ENCODE data around the gene VCL. TPM values are rescaled to one million over a fixed set of nuclear protein-coding genes. Genes with fewer than 3 reads are reported as not detected.

Gene VCL
- total and polyA plus RNA-seq, 8 donors, result 90.6 to 195 (median 98.2) TPM

DNA sequence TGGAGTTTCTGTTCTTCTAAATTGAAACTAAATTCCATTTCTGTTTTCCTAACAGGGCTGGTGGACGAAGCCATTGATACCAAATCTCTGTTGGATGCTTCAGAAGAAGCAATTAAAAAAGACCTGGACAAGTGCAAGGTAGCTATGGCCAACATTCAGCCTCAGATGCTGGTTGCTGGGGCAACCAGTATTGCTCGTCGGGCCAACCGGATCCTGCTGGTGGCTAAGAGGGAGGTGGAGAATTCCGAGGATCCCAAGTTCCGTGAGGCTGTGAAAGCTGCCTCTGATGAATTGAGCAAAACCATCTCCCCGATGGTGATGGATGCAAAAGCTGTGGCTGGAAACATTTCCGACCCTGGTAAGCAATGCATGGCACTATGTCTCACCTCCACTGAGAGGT is 107.1 kb downstream of the VCL start:
- Histone ChIP-seq H3K36me3 (peaks cover 0 to 100% of the 10 kb centered on the region in 2 donors), H3K27ac (no peak overlapping the region), H3K9me3 (no peaks in the 10 kb centered on the region), H3K4me3 (no peak overlapping the region), H3K4me1 (no peaks in the 10 kb centered on the region), H3K27me3 (no peaks in the 10 kb centered on the region)
- intact Hi-C loops (cut with DNase I), result no loop called here
- DNase-seq (no peak), ATAC-seq (no peak)
- TF ChIP-seq, protein P1, sequence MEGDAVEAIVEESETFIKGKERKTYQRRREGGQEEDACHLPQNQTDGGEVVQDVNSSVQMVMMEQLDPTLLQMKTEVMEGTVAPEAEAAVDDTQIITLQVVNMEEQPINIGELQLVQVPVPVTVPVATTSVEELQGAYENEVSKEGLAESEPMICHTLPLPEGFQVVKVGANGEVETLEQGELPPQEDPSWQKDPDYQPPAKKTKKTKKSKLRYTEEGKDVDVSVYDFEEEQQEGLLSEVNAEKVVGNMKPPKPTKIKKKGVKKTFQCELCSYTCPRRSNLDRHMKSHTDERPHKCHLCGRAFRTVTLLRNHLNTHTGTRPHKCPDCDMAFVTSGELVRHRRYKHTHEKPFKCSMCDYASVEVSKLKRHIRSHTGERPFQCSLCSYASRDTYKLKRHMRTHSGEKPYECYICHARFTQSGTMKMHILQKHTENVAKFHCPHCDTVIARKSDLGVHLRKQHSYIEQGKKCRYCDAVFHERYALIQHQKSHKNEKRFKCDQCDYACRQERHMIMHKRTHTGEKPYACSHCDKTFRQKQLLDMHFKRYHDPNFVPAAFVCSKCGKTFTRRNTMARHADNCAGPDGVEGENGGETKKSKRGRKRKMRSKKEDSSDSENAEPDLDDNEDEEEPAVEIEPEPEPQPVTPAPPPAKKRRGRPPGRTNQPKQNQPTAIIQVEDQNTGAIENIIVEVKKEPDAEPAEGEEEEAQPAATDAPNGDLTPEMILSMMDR (IDR thresholded peaks at IDR 0.05), result no peak

DNA sequence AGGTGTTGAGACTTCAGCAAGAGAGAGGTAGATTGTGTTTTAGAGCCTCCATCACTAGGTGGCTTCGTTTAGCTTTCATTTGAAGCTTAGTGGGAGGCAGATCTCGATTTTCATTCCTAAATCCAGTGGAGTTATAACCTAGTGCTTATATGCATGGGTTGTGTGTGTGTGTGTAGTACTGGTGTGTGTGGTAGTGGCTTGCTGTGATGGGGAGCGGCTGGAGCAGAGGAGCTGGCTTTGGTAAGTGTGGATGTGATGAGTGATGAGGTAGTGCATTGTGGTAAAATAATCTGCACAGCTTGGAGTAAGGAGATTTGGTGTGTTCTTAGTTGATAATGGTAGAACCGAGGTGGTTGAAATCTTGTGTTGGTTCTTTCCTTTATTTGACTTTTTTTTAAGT is 109.5 kb downstream of the VCL start:
- Histone ChIP-seq H3K4me3 (no peak overlapping the region), H3K4me1 (no peaks in the 10 kb centered on the region), H3K9me3 (no peaks in the 10 kb centered on the region), H3K36me3 (peaks cover 0 to 100% of the 10 kb centered on the region in 2 donors), H3K27ac (no peak overlapping the region), H3K27me3 (no peaks in the 10 kb centered on the region)
- DNase-seq (no peak), ATAC-seq (no peak)
- TF ChIP-seq, protein P1 (IDR thresholded peaks at IDR 0.05), result no peak
- intact Hi-C loops (cut with DNase I), result no loop called here

- intact Hi-C loops (cut with DNase I), result no loop called here
These were observed 111.5 kb downstream of the VCL start for GRCh38 chr10:74109452-74109851.

DNA sequence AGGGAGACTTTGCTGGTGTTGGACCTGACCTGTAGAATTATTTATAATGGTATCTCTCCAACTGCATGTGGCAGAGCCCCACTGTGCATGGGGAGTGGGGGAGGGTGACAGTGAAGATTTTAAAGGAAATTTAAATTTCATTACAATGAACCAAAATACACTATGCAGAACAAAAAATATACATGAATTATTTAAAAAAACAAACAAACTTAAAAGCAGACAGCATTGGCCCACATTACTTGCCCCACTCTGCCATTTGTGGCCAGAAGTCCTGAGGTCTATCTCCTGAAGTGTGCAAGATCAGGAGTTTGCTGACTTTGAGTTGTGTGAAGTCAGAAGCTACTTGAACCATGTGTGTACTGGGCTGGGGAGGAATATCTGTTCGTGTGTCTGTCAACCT is 112.2 kb downstream of the VCL start:
- Histone ChIP-seq H3K4me3 (no peak overlapping the region), H3K4me1 (no peaks in the 10 kb centered on the region), H3K27ac (no peak overlapping the region), H3K27me3 (no peaks in the 10 kb centered on the region), H3K36me3 (peaks cover 0 to 99% of the 10 kb centered on the region in 2 donors), H3K9me3 (no peaks in the 10 kb centered on the region)
- TF ChIP-seq, protein P1 (IDR thresholded peaks at IDR 0.05), result no peak
- intact Hi-C loops (cut with DNase I), result no loop called here
- no peak for ATAC-seq
- DNase-seq, result no peak

More at GRCh38 chr10:74109452-74109851, 111.5 kb downstream of the VCL start:
- DNase-seq (no peak), ATAC-seq (no peak)
- Histone ChIP-seq H3K36me3 (peaks cover 0 to 99% of the 10 kb centered on the region in 2 donors), H3K4me1 (no peaks in the 10 kb centered on the region), H3K4me3 (no peak overlapping the region), H3K27ac (no peak overlapping the region), H3K27me3 (no peaks in the 10 kb centered on the region), H3K9me3 (no peaks in the 10 kb centered on the region)
- TF ChIP-seq, protein P1 (IDR thresholded peaks at IDR 0.05), result no peak

- Histone ChIP-seq H3K36me3 (peaks cover 0 to 99% of the 10 kb centered on the region in 2 donors), H3K9me3 (no peaks in the 10 kb centered on the region), H3K27ac (no peak overlapping the region), H3K4me1 (no peaks in the 10 kb centered on the region), H3K27me3 (no peaks in the 10 kb centered on the region), H3K4me3 (no peak overlapping the region)
- TF ChIP-seq, protein P1 (IDR thresholded peaks at IDR 0.05), result no peak
- DNase-seq, result peak in 1 of 4 donors; percentile 59
- intact Hi-C loops (cut with DNase I), result no loop called here
- no peak for ATAC-seq
These were observed 113.9 kb downstream of the VCL start for GRCh38 chr10:74111799-74112198.
